22Rv1 (cell line): ENCODE results near the gene ANGEL1.

Experiments used
- H3K27ac ChIP-seq: fragments of 450-650 bp; 2 replicates; pipeline ENCODE4 v1.5.1; 2017
- CTCF ChIP-seq: fragments of 450-650 bp; IDR thresholded peaks from 2 replicates; pipeline ENCODE4 v1.5.1; 2017; ENCODE audit warnings: mild to moderate bottlenecking
- ZFX ChIP-seq: fragments of 450-650 bp; IDR thresholded peaks from 2 replicates; pipeline ENCODE4 v1.6.1; 2017; ENCODE audit warnings: antibody characterized with exemption, borderline replicate concordance

ANGEL1 gene

GRCh38 chr14:76844223-76844622 lies 31.5 kb upstream of the ANGEL1 start:
- TF ChIP-seq CTCF (0 out of 2 replicates have a peak, but pooled peaks have one; percentile 6), ZFX (no peak)
- H3K27ac ChIP-seq, result no peak overlapping the region

DNA sequence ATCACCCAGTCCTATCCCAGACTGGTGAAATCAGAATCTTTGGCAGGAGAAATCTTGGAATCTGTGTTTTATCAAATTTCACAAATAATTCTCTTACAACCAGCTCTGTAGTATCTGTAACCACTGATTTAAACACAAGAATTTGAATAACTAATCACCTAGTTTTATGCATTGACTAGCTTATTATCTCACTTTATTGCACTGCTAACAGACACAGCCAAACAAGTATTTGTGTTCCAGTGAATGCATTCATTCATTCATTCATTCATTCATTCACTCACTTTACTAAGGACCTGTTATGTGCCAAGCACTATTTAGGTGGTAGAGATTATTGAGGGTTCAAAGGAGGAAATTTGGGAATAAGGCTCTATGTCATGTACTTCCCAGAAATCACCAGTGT lies 29.7 kb upstream of the ANGEL1 start:
- TF ChIP-seq ZFX (no peak), CTCF (no peak)
- H3K27ac ChIP-seq, result no peak overlapping the region

DNA sequence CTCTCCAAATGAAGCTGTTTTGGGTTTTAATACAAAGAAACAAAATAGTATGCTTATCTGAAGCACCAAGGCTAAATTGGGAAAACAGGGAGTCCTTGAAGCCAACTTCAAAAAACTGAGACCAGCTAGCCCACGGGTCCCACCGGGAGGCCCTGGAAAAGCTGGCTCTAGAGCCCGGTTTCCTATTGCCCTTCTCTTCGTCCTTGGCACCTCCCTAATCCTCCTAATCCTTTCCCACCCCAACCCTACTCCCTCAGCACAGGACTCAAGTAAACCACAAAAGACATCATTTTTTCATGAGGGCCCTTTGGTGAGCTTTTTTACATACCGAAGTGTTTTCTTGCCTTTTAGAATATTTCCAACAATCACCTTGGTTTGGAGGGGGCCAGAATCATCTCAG lies 24.8 kb upstream of the ANGEL1 start:
- TF ChIP-seq ZFX (no peak), CTCF (no peak)

GRCh38 chr14:76836029-76836630 lies 23.4 kb upstream of the ANGEL1 start:
- no peak overlapping the region for H3K27ac ChIP-seq
- no peak for TF ChIP-seq CTCF
- no peak for TF ChIP-seq ZFX

More for the DNA sequence above, 24.8 kb upstream of the ANGEL1 start:
- H3K27ac ChIP-seq, result no peak overlapping the region

GRCh38 chr14:76834241-76834661 lies 21.6 kb upstream of the ANGEL1 start:
- TF ChIP-seq CTCF (no peak), ZFX (no peak)
- peak overlapping the region; percentile 42 for H3K27ac ChIP-seq

DNA sequence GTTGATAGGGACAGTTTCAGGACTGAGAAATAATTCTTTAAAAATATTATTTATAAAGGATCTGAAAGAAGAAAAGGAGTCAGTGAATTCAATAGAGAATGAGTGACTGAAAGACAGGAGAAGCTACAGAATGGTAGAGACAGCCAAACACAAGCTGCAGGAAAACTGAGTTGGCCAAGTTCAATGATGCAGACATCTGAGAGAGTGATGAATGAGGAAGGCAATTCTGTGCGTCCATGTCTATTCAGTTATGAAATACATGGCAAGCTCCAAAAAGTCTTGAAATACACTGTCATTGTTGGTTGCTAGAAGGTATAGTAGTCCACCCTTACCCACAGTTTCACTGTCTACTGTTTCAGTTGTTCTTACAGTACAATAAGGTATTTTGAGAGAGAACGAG lies 20.3 kb upstream of the ANGEL1 start:
- no peak for TF ChIP-seq ZFX
- TF ChIP-seq CTCF, result no peak
- H3K27ac ChIP-seq, result no peak overlapping the region

- H3K27ac ChIP-seq, result no peak overlapping the region
Observed at GRCh38 chr14:76832503-76832988, 19.9 kb upstream of the ANGEL1 start.

More at GRCh38 chr14:76832503-76832988, 19.9 kb upstream of the ANGEL1 start:
- TF ChIP-seq CTCF (no peak), ZFX (no peak)
